Measurements from ENCODE around the gene MRPL39.

The MRPL39 gene

GRCh38 chr21:25579226-25580013 lies 27.9 kb downstream of the MRPL39 start:
- Histone ChIP-seq H3K4me3 (ENCODE audit: low read depth, low read length) (no peak overlapping the region), H3K9ac (ENCODE audit: low read depth, low read length) (no peak overlapping the region), H3K4me1 (ENCODE audit: control insufficient read depth, insufficient read depth, low read length) (0 out of 2 replicates have a peak, but pooled peaks cover 6% of the 10 kb centered on the region), H3K27ac (ENCODE audit: low read depth, low read length) (no peak overlapping the region), H3K9me3 (ENCODE audit: control insufficient read depth, insufficient read depth, low read length) (no peaks in the 10 kb centered on the region), H3K27me3 (ENCODE audit: control insufficient read depth, insufficient read depth, low read length) (no peaks in the 10 kb centered on the region), H3K36me3 (ENCODE audit: control insufficient read depth, insufficient read depth, low read length) (peaks cover 6% of the 10 kb centered on the region)

- peaks cover 14% of the 10 kb centered on the region; the same call in 1 of the 2 replicates for H3K4me1 ChIP-seq (ENCODE audit: control insufficient read depth, insufficient read depth, low read length)
- peaks cover 6% of the 10 kb centered on the region for H3K36me3 ChIP-seq (ENCODE audit: control insufficient read depth, insufficient read depth, low read length)
- no peaks in the 10 kb centered on the region for H3K27me3 ChIP-seq (ENCODE audit: control insufficient read depth, insufficient read depth, low read length)
- H3K9ac ChIP-seq (ENCODE audit: low read depth, low read length), result no peak overlapping the region
- no peak overlapping the region for H3K4me3 ChIP-seq (ENCODE audit: low read depth, low read length)
- H3K27ac ChIP-seq (ENCODE audit: low read depth, low read length), result no peak overlapping the region
- no peaks in the 10 kb centered on the region for H3K9me3 ChIP-seq (ENCODE audit: control insufficient read depth, insufficient read depth, low read length)
These were observed 29.0 kb downstream of the MRPL39 start for GRCh38 chr21:25578056-25578961.

GRCh38 chr21:25577424-25578055 lies 29.7 kb downstream of the MRPL39 start:
- Histone ChIP-seq H3K4me3 (ENCODE audit: low read depth, low read length) (no peak overlapping the region), H3K9ac (ENCODE audit: low read depth, low read length) (no peak overlapping the region), H3K27me3 (ENCODE audit: control insufficient read depth, insufficient read depth, low read length) (no peaks in the 10 kb centered on the region), H3K9me3 (ENCODE audit: control insufficient read depth, insufficient read depth, low read length) (no peaks in the 10 kb centered on the region), H3K4me1 (ENCODE audit: control insufficient read depth, insufficient read depth, low read length) (peaks cover 14% of the 10 kb centered on the region; the same call in 1 of the 2 replicates), H3K27ac (ENCODE audit: low read depth, low read length) (no peak overlapping the region), H3K36me3 (ENCODE audit: control insufficient read depth, insufficient read depth, low read length) (peaks cover 6% of the 10 kb centered on the region)

- Histone ChIP-seq H3K9ac (ENCODE audit: low read depth, low read length) (no peak overlapping the region), H3K4me3 (ENCODE audit: low read depth, low read length) (no peak overlapping the region), H3K9me3 (ENCODE audit: control insufficient read depth, insufficient read depth, low read length) (no peaks in the 10 kb centered on the region), H3K4me1 (ENCODE audit: control insufficient read depth, insufficient read depth, low read length) (peaks cover 15% of the 10 kb centered on the region; the same call in 1 of the 2 replicates), H3K27me3 (ENCODE audit: control insufficient read depth, insufficient read depth, low read length) (no peaks in the 10 kb centered on the region), H3K27ac (ENCODE audit: low read depth, low read length) (peak overlapping the region; percentile 21), H3K36me3 (ENCODE audit: control insufficient read depth, insufficient read depth, low read length) (no peaks in the 10 kb centered on the region; the same call in 1 of the 2 replicates)
These were observed 33.7 kb downstream of the MRPL39 start for GRCh38 chr21:25573409-25574206.

- Histone ChIP-seq H3K9ac (ENCODE audit: low read depth, low read length) (no peak overlapping the region), H3K27ac (ENCODE audit: low read depth, low read length) (no peak overlapping the region), H3K4me1 (ENCODE audit: control insufficient read depth, insufficient read depth, low read length) (peaks cover 20% of the 10 kb centered on the region; the same call in 1 of the 2 replicates)
These were observed 34.4 kb downstream of the MRPL39 start for GRCh38 chr21:25572861-25573310.

GRCh38 chr21:25571726-25572121 lies 35.6 kb downstream of the MRPL39 start:
- H3K36me3 ChIP-seq (ENCODE audit: control insufficient read depth, insufficient read depth, low read length), result no peaks in the 10 kb centered on the region
- no peak overlapping the region for H3K4me3 ChIP-seq (ENCODE audit: low read depth, low read length)
- H3K27me3 ChIP-seq (ENCODE audit: control insufficient read depth, insufficient read depth, low read length), result no peaks in the 10 kb centered on the region
- no peaks in the 10 kb centered on the region for H3K9me3 ChIP-seq (ENCODE audit: control insufficient read depth, insufficient read depth, low read length)
- no peak overlapping the region for H3K9ac ChIP-seq (ENCODE audit: low read depth, low read length)
- peaks cover 20% of the 10 kb centered on the region; the same call in 1 of the 2 replicates for H3K4me1 ChIP-seq (ENCODE audit: control insufficient read depth, insufficient read depth, low read length)
- H3K27ac ChIP-seq (ENCODE audit: low read depth, low read length), result no peak overlapping the region

More at GRCh38 chr21:25572861-25573310, 34.4 kb downstream of the MRPL39 start:
- no peaks in the 10 kb centered on the region for H3K9me3 ChIP-seq (ENCODE audit: control insufficient read depth, insufficient read depth, low read length)
- no peaks in the 10 kb centered on the region for H3K36me3 ChIP-seq (ENCODE audit: control insufficient read depth, insufficient read depth, low read length)
- H3K4me3 ChIP-seq (ENCODE audit: low read depth, low read length), result no peak overlapping the region
- no peaks in the 10 kb centered on the region for H3K27me3 ChIP-seq (ENCODE audit: control insufficient read depth, insufficient read depth, low read length)

GRCh38 chr21:25569711-25570110 lies 37.6 kb downstream of the MRPL39 start:
- H3K4me3 ChIP-seq (ENCODE audit: low read depth, low read length), result no peak overlapping the region
- H3K9me3 ChIP-seq (ENCODE audit: control insufficient read depth, insufficient read depth, low read length), result no peaks in the 10 kb centered on the region
- no peak overlapping the region for H3K27ac ChIP-seq (ENCODE audit: low read depth, low read length)
- H3K4me1 ChIP-seq (ENCODE audit: control insufficient read depth, insufficient read depth, low read length), result peaks cover 14% of the 10 kb centered on the region; the same call in 1 of the 2 replicates
- H3K27me3 ChIP-seq (ENCODE audit: control insufficient read depth, insufficient read depth, low read length), result no peaks in the 10 kb centered on the region
- no peak overlapping the region for H3K9ac ChIP-seq (ENCODE audit: low read depth, low read length)
- no peaks in the 10 kb centered on the region for H3K36me3 ChIP-seq (ENCODE audit: control insufficient read depth, insufficient read depth, low read length)

- H3K27me3 ChIP-seq (ENCODE audit: control insufficient read depth, insufficient read depth, low read length), result no peaks in the 10 kb centered on the region
- H3K36me3 ChIP-seq (ENCODE audit: control insufficient read depth, insufficient read depth, low read length), result no peaks in the 10 kb centered on the region
- no peak overlapping the region for H3K4me3 ChIP-seq (ENCODE audit: low read depth, low read length)
- no peak overlapping the region for H3K27ac ChIP-seq (ENCODE audit: low read depth, low read length)
- no peak overlapping the region for H3K9ac ChIP-seq (ENCODE audit: low read depth, low read length)
- H3K9me3 ChIP-seq (ENCODE audit: control insufficient read depth, insufficient read depth, low read length), result no peaks in the 10 kb centered on the region
- peaks cover 11% of the 10 kb centered on the region; the same call in 1 of the 2 replicates for H3K4me1 ChIP-seq (ENCODE audit: control insufficient read depth, insufficient read depth, low read length)
These were observed 38.2 kb downstream of the MRPL39 start for GRCh38 chr21:25569084-25569483.

- Histone ChIP-seq H3K9me3 (ENCODE audit: control insufficient read depth, insufficient read depth, low read length) (no peaks in the 10 kb centered on the region), H3K36me3 (ENCODE audit: control insufficient read depth, insufficient read depth, low read length) (no peaks in the 10 kb centered on the region), H3K4me1 (ENCODE audit: control insufficient read depth, insufficient read depth, low read length) (peaks cover 6% of the 10 kb centered on the region; the same call in 1 of the 2 replicates), H3K27ac (ENCODE audit: low read depth, low read length) (no peak overlapping the region), H3K9ac (ENCODE audit: low read depth, low read length) (no peak overlapping the region), H3K27me3 (ENCODE audit: control insufficient read depth, insufficient read depth, low read length) (peaks cover 3% of the 10 kb centered on the region; the same call in 1 of the 2 replicates), H3K4me3 (ENCODE audit: low read depth, low read length) (no peak overlapping the region)
These were observed 39.0 kb downstream of the MRPL39 start for GRCh38 chr21:25568246-25568645.

GRCh38 chr21:25567472-25567871 lies 39.8 kb downstream of the MRPL39 start:
- peaks cover 11% of the 10 kb centered on the region for H3K27me3 ChIP-seq (ENCODE audit: control insufficient read depth, insufficient read depth, low read length)
- H3K9ac ChIP-seq (ENCODE audit: low read depth, low read length), result no peak overlapping the region
- no peaks in the 10 kb centered on the region for H3K9me3 ChIP-seq (ENCODE audit: control insufficient read depth, insufficient read depth, low read length)
- no peak overlapping the region for H3K4me3 ChIP-seq (ENCODE audit: low read depth, low read length)
- H3K27ac ChIP-seq (ENCODE audit: low read depth, low read length), result no peak overlapping the region
- peaks cover 6% of the 10 kb centered on the region; the same call in 1 of the 2 replicates for H3K4me1 ChIP-seq (ENCODE audit: control insufficient read depth, insufficient read depth, low read length)
- no peaks in the 10 kb centered on the region for H3K36me3 ChIP-seq (ENCODE audit: control insufficient read depth, insufficient read depth, low read length)
